GM12878 (cell line): ENCODE measurements around the gene PPCS.

Source experiments
- CEBPB ChIP-seq, 2 experiments: fragments of 150-350 bp in 1 of 2; IDR thresholded peaks; 2 replicates each; pipeline ENCODE4 v1.6.1; 2012 to 2014; ENCODE audit warnings: low read depth in 2 of 2, low read length in 2 of 2, borderline replicate concordance in 1 of 2, inconsistent platforms in 1 of 2
- ZNF384 ChIP-seq: IDR thresholded peaks from 2 replicates; pipeline ENCODE4 v1.6.1; 2012; ENCODE audit warnings: low read depth, mild to moderate bottlenecking, low read length, improper control_type of control experiment, borderline replicate concordance
- TF ChIP-seq, protein P1 (sequence below): fragments of 450-650 bp; IDR thresholded peaks from 2 replicates; pipeline ENCODE4 v1.6.1; 2017; ENCODE audit warnings: mild to moderate bottlenecking, moderate library complexity
- TF ChIP-seq, protein P2 (sequence below), 3 experiments: IDR thresholded peaks in 2 of 3; conservative IDR thresholded peaks in 1 of 3; 2 replicates each; pipeline ENCODE4 v1.5.1; 2011; ENCODE audit warnings: low read depth in 3 of 3, low read length in 3 of 3, mild to moderate bottlenecking in 3 of 3, control low read depth in 2 of 3, moderate library complexity in 2 of 3, inconsistent platforms in 1 of 3, mixed read lengths in 1 of 3; ENCODE audit not compliant: control insufficient read depth in 2 of 3, insufficient read depth in 1 of 3; ENCODE audit errors: extremely low read depth in 1 of 3

DNA sequence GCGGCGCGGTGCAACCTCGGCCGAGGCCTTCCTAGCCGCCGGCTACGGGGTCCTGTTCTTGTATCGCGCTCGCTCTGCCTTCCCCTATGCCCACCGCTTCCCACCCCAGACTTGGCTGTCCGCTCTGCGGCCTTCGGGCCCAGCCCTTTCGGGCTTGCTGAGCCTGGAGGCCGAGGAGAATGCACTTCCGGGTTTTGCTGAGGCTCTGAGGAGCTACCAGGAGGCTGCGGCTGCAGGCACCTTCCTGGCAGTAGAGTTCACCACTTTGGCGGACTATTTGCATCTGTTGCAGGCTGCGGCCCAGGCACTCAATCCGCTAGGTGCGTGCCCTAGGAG is 379 bp downstream of the PPCS start:
- TF ChIP-seq, protein P1, sequence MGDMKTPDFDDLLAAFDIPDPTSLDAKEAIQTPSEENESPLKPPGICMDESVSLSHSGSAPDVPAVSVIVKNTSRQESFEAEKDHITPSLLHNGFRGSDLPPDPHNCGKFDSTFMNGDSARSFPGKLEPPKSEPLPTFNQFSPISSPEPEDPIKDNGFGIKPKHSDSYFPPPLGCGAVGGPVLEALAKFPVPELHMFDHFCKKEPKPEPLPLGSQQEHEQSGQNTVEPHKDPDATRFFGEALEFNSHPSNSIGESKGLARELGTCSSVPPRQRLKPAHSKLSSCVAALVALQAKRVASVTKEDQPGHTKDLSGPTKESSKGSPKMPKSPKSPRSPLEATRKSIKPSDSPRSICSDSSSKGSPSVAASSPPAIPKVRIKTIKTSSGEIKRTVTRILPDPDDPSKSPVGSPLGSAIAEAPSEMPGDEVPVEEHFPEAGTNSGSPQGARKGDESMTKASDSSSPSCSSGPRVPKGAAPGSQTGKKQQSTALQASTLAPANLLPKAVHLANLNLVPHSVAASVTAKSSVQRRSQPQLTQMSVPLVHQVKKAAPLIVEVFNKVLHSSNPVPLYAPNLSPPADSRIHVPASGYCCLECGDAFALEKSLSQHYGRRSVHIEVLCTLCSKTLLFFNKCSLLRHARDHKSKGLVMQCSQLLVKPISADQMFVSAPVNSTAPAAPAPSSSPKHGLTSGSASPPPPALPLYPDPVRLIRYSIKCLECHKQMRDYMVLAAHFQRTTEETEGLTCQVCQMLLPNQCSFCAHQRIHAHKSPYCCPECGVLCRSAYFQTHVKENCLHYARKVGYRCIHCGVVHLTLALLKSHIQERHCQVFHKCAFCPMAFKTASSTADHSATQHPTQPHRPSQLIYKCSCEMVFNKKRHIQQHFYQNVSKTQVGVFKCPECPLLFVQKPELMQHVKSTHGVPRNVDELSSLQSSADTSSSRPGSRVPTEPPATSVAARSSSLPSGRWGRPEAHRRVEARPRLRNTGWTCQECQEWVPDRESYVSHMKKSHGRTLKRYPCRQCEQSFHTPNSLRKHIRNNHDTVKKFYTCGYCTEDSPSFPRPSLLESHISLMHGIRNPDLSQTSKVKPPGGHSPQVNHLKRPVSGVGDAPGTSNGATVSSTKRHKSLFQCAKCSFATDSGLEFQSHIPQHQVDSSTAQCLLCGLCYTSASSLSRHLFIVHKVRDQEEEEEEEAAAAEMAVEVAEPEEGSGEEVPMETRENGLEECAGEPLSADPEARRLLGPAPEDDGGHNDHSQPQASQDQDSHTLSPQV, result no peak
- TF ChIP-seq ZNF384 (no peak), CEBPB (IDR thresholded peaks at IDR 0.05; ENCODE audit: borderline replicate concordance in 1 of 2, low read depth in 2 of 2, low read length in 2 of 2) (no peak)
- TF ChIP-seq, protein P2, sequence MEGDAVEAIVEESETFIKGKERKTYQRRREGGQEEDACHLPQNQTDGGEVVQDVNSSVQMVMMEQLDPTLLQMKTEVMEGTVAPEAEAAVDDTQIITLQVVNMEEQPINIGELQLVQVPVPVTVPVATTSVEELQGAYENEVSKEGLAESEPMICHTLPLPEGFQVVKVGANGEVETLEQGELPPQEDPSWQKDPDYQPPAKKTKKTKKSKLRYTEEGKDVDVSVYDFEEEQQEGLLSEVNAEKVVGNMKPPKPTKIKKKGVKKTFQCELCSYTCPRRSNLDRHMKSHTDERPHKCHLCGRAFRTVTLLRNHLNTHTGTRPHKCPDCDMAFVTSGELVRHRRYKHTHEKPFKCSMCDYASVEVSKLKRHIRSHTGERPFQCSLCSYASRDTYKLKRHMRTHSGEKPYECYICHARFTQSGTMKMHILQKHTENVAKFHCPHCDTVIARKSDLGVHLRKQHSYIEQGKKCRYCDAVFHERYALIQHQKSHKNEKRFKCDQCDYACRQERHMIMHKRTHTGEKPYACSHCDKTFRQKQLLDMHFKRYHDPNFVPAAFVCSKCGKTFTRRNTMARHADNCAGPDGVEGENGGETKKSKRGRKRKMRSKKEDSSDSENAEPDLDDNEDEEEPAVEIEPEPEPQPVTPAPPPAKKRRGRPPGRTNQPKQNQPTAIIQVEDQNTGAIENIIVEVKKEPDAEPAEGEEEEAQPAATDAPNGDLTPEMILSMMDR (IDR thresholded peaks at IDR 0.05 in 2 of 3, conservative IDR thresholded peaks at IDR 0.05 in 1 of 3; ENCODE audit: control insufficient read depth in 2 of 3, extremely low read depth in 1 of 3, insufficient read depth in 1 of 3, low read depth in 3 of 3, low read length in 3 of 3), result no peak
